H1 (cell line): ENCODE results near the gene SLC5A2. TPM values are rescaled to one million over a fixed set of nuclear protein-coding genes. Genes with fewer than 3 reads are reported as not detected.

Experiments
- CTCF ChIA-PET: fragments of 300-600 bp; sonication (Branson Sonifier 250); formaldehyde crosslinking; loops from one replicate; lab custom pipeline; 2021; ENCODE audit not compliant: partially characterized antibody; lab: Charles Lee
- POLR2A ChIA-PET: fragments of 300-600 bp; sonication (Branson Sonifier 250); formaldehyde crosslinking; loops from one replicate; lab custom pipeline; 2021; ENCODE audit warnings: inconsistent platforms; ENCODE audit not compliant: partially characterized antibody; lab: Charles Lee
- DNase-seq, 2 experiments: peaks; one replicate each; pipeline versions ENCODE4 v3.0.0 to v3.0.0-alpha.2; 2010 to 2022; ENCODE audit warnings: low spot score in 2 of 2, low read depth in 1 of 2, mixed read lengths in 1 of 2
- FAIRE-seq: peaks from 2 replicates; lab custom pipeline; 2011; peaks lifted over from hg19 to GRCh38; lab: Jason Lieb, UNC
- H2AFZ ChIP-seq: 2 replicates; pipeline ENCODE4 v1.8.1; 2012; ENCODE audit warnings: low read length, inconsistent platforms
- H2AK5ac ChIP-seq: 2 replicates; pipeline ENCODE4 v1.6.1; 2013; ENCODE audit warnings: low read depth, low read length
- H2BK120ac ChIP-seq: replicated peaks from 2 replicates; pipeline ENCODE3; 2013; ENCODE audit warnings: low read depth, low read length, inconsistent platforms
- H2BK12ac ChIP-seq: 2 replicates; pipeline ENCODE4 v1.6.1; 2013; ENCODE audit warnings: low read depth, low read length
- H2BK15ac ChIP-seq: 2 replicates; pipeline ENCODE4 v1.6.1; 2013; ENCODE audit warnings: low read length
- H2BK20ac ChIP-seq: 2 replicates; pipeline ENCODE4 v1.6.1; 2013; ENCODE audit warnings: low read length
- H2BK5ac ChIP-seq: 2 replicates; pipeline ENCODE4 v1.6.1; 2013; ENCODE audit warnings: low read depth, low read length
- H3K14ac ChIP-seq: 2 replicates; pipeline ENCODE4 v1.6.1; 2013; ENCODE audit warnings: inconsistent platforms; ENCODE audit not compliant: insufficient read length
- H3K18ac ChIP-seq: 2 replicates; pipeline ENCODE4 v1.6.1; 2013; ENCODE audit warnings: low read length; ENCODE audit errors: extremely low read depth
- H3K23ac ChIP-seq: 2 replicates; pipeline ENCODE4 v1.6.1; 2013; ENCODE audit warnings: inconsistent platforms; ENCODE audit not compliant: insufficient read length
- H3K23me2 ChIP-seq: 2 replicates; pipeline ENCODE4 v1.6.1; 2013; ENCODE audit warnings: low read depth, low read length
- H3K27ac ChIP-seq: 2 replicates; pipeline ENCODE4 v1.6.1; 2011; ENCODE audit warnings: low read depth, low read length, inconsistent platforms
- H3K27me3 ChIP-seq, 4 experiments: replicated peaks in 1 of 4; 1 replicate in 1 of 4; 2 replicates in 3 of 4; pipeline versions ENCODE4 v1.6.1 to v1.8.1; 2011 to 2013; ENCODE audit warnings: low read length in 3 of 4, mild to moderate bottlenecking in 3 of 4, inconsistent platforms in 2 of 4, mixed read lengths in 2 of 4, moderate library complexity in 1 of 4; ENCODE audit not compliant: control insufficient read depth in 3 of 4, insufficient read depth in 3 of 4; ENCODE audit errors: extremely low read depth in 1 of 4
- H3K36me3 ChIP-seq, 4 experiments: 2 replicates each; pipeline versions ENCODE4 v1.6.1 to v1.8.1; 2011 to 2013; ENCODE audit warnings: mild to moderate bottlenecking in 4 of 4, low read length in 3 of 4, moderate library complexity in 2 of 4, control low read depth in 1 of 4, inconsistent platforms in 1 of 4; ENCODE audit not compliant: insufficient read depth in 4 of 4, control insufficient read depth in 2 of 4
- H3K4ac ChIP-seq: replicated peaks from 2 replicates; pipeline ENCODE3; 2013; ENCODE audit warnings: low read length, low read depth, mixed read lengths, inconsistent platforms; ENCODE audit not compliant: insufficient read length
- H3K4me1 ChIP-seq, 4 experiments: replicated peaks in 1 of 4; 1 replicate in 1 of 4; 2 replicates in 3 of 4; pipeline versions ENCODE4 v1.6.1 to v1.8.1; 2011 to 2013; ENCODE audit warnings: low read length in 3 of 4, inconsistent platforms in 2 of 4, mixed read lengths in 1 of 4; ENCODE audit not compliant: insufficient read depth in 4 of 4, control insufficient read depth in 3 of 4
- H3K4me2 ChIP-seq, 2 experiments: 2 replicates each; pipeline versions ENCODE4 v1.6.1 to v1.8.1; 2011 to 2013; ENCODE audit warnings: low read depth in 2 of 2, low read length in 2 of 2, control low read depth in 1 of 2, inconsistent platforms in 1 of 2, mild to moderate bottlenecking in 1 of 2; ENCODE audit not compliant: insufficient read depth in 1 of 2
- H3K4me3 ChIP-seq, 4 experiments: fragments of 200-600, 300-600 bp in 1 of 4; sonication (generic), shearing (Covaris generic), sonication (Bioruptor Twin) in 1 of 4; 2 replicates each; pipeline versions ENCODE4 v1.5.1 to v1.8.1; 2011 to 2016; ENCODE audit warnings: low read length in 4 of 4, low read depth in 3 of 4, control low read depth in 2 of 4, inconsistent platforms in 2 of 4, mild to moderate bottlenecking in 2 of 4, mixed read lengths in 1 of 4, moderate library complexity in 1 of 4; ENCODE audit not compliant: insufficient read depth in 2 of 4; ENCODE audit errors: extremely low read depth in 1 of 4
- H3K56ac ChIP-seq: replicated peaks from 2 replicates; pipeline ENCODE3; 2013; ENCODE audit warnings: low read depth, mild to moderate bottlenecking, mixed read lengths, low read length, inconsistent platforms; ENCODE audit not compliant: insufficient read length
- H3K79me1 ChIP-seq: 2 replicates; pipeline ENCODE4 v1.6.1; 2013; ENCODE audit warnings: low read depth, low read length, control low read depth
- H3K79me2 ChIP-seq, 2 experiments: 2 replicates each; pipeline versions ENCODE4 v1.6.1 to v1.8.1; 2012 to 2013; ENCODE audit warnings: low read length in 2 of 2, mild to moderate bottlenecking in 2 of 2, inconsistent platforms in 1 of 2; ENCODE audit not compliant: insufficient read depth in 2 of 2, control insufficient read depth in 1 of 2
- H3K9ac ChIP-seq, 4 experiments: replicated peaks in 1 of 4; 1 replicate in 1 of 4; 2 replicates in 3 of 4; pipeline versions ENCODE4 v1.6.1 to v1.8.1; 2011 to 2013; ENCODE audit warnings: low read depth in 3 of 4, low read length in 3 of 4, control low read depth in 2 of 4, mild to moderate bottlenecking in 2 of 4, moderate library complexity in 2 of 4, inconsistent platforms in 1 of 4; ENCODE audit errors: extremely low read depth in 1 of 4
- H3K9me3 ChIP-seq, 2 experiments: 2 replicates each; pipeline versions ENCODE4 v1.6.1 to v1.8.1; 2012 to 2013; ENCODE audit warnings: mild to moderate bottlenecking in 2 of 2, moderate library complexity in 2 of 2, control low read depth in 1 of 2, inconsistent platforms in 1 of 2, low read depth in 1 of 2, low read length in 1 of 2, mixed read lengths in 1 of 2; ENCODE audit not compliant: insufficient read depth in 2 of 2
- H4K20me1 ChIP-seq, 2 experiments: replicated peaks in 1 of 2; 2 replicates each; pipeline versions ENCODE3 to v1.8.1; 2011 to 2013; ENCODE audit warnings: inconsistent platforms in 2 of 2, low read length in 2 of 2, mild to moderate bottlenecking in 1 of 2; ENCODE audit not compliant: insufficient read depth in 2 of 2, control insufficient read depth in 1 of 2
- H4K5ac ChIP-seq: 2 replicates; pipeline ENCODE4 v1.6.1; 2013; ENCODE audit warnings: low read length, low read depth, mixed read lengths, inconsistent platforms; ENCODE audit not compliant: insufficient read length
- H4K8ac ChIP-seq: 2 replicates; pipeline ENCODE4 v1.8.0; 2013; ENCODE audit warnings: mild to moderate bottlenecking, moderate library complexity, low read length, inconsistent platforms; ENCODE audit not compliant: insufficient read depth; ENCODE audit errors: extremely low read depth
- H4K91ac ChIP-seq: replicated peaks from 2 replicates; pipeline ENCODE3; 2013; ENCODE audit warnings: low read length, mixed read lengths, inconsistent platforms; ENCODE audit not compliant: insufficient read length
- CTCF ChIP-seq, 3 experiments: IDR thresholded peaks; 1 replicate in 2 of 3; 2 replicates in 1 of 3; pipeline versions ENCODE4 v1.5.1 to v1.6.1; 2011; ENCODE audit warnings: low read length in 3 of 3, mild to moderate bottlenecking in 3 of 3, inconsistent platforms in 2 of 3, low read depth in 1 of 3, moderate library complexity in 1 of 3; ENCODE audit not compliant: insufficient read depth in 1 of 3; ENCODE audit errors: control extremely low read depth in 1 of 3
- POLR2A ChIP-seq, 2 experiments: IDR thresholded peaks; 1 replicate in 1 of 2; 2 replicates in 1 of 2; pipeline ENCODE4 v1.6.1; 2011; ENCODE audit warnings: low read depth in 2 of 2, low read length in 2 of 2, mild to moderate bottlenecking in 2 of 2; ENCODE audit errors: control extremely low read depth in 1 of 2
- RBBP5 ChIP-seq: IDR thresholded peaks from 2 replicates; pipeline ENCODE4 v1.7.1; 2012; ENCODE audit warnings: low read depth, mild to moderate bottlenecking, inconsistent platforms, low read length, moderate library complexity, borderline replicate concordance
- SP1 ChIP-seq: IDR thresholded peaks from 2 replicates; pipeline ENCODE4 v1.6.1; 2011; ENCODE audit warnings: low read depth, low read length
- TAF7 ChIP-seq: optimal IDR thresholded peaks from 2 replicates; pipeline ENCODE3; 2011; ENCODE audit warnings: low read depth, mild to moderate bottlenecking, inconsistent platforms, low read length, moderate library complexity, borderline replicate concordance
- USF2 ChIP-seq: IDR thresholded peaks from 2 replicates; pipeline ENCODE4 v1.6.1; 2011; ENCODE audit warnings: low read length, improper control_type of control experiment
- WGBS, 2 experiments: shearing (Covaris generic) in 1 of 2; methylation state at CpG; one replicate each; pipeline versions ENCODE4 v1.1.6 to v1.1.7; 2013 to 2015; ENCODE audit warnings: low lambda C conversion rate in 2 of 2, mixed read lengths in 2 of 2, inconsistent platforms in 1 of 2, low coverage in 1 of 2, missing lambda C conversion rate in 1 of 2; ENCODE audit not compliant: insufficient replicate concordance in 2 of 2, insufficient coverage in 1 of 2, insufficient read length in 1 of 2; ENCODE audit errors: extremely low coverage in 1 of 2, missing lambda C conversion rate in 1 of 2; 5-methylcytosine and 5-hydroxymethylcytosine counted together
- polyA plus RNA-seq, 7 experiments: library from polyadenylated mRNA; depleted of rRNA in 3 of 7; stranded (reverse) in 5 of 7; unstranded in 2 of 7; fragments of >200 nt in 5 of 7; fragments of 200-250 nt in 2 of 7; gene quantifications; 1 replicate in 5 of 7; 2 replicates in 1 of 7; 4 replicates in 1 of 7; pipeline versions ENCODE4 v1.2.1 to v1.2.3, GENCODE V29; 2011 to 2013; ENCODE audit warnings: missing spikeins in 2 of 7, mixed read lengths in 2 of 7
- total RNA-seq: library from RNA; stranded (reverse); fragmentation: NEBNext Ultra II Directional; extraction: Animal tissue kit (Norgen Biotek cat#: 25700); gene quantifications from 2 replicates; pipeline ENCODE4 v1.2.1, GENCODE V29; 2021

SLC5A2 gene
- total and polyA plus RNA-seq, 2 of the 8 experiments (the other 6 are each of a cell fraction or from before 2014, with no cell fraction given): 0.56 to 4.4 TPM

- ChIA-PET CTCF (interaction anchor here (0.7 to 2.7 kb wide), 32 partner anchors 8 to 417 kb away, joined by 3 to 35 read pairs (median 4); partner anchors contain the start of genes AHSP, TGFB1I1 and ZNF267), POLR2A (interaction anchor here (0.6 to 4.5 kb wide), 16 partner anchors 8 to 386 kb away, joined by 3 to 40 read pairs (median 4); partner anchors contain the start of genes FUS, KAT8, TGFB1I1 and ZNF646)
- H4K5ac ChIP-seq: peak overlapping the region; percentile 99
- H3K23ac ChIP-seq: no peak overlapping the region
- FAIRE-seq: no peak
- peaks cover 0 to 13% (median 0%) of the 10 kb centered on the region in 4 experiments; a peak in 2 of 8 replicates for H3K36me3 ChIP-seq
- H3K27me3 ChIP-seq: no peaks in the 10 kb centered on the region
- peak overlapping the region; percentile 100; the same call in 1 of the 2 replicates for H4K8ac ChIP-seq
- WGBS, 2 experiments: 9% methylated on average over 39 of the region's 61 CpGs; no CpG with 5 or more reads in 1 of the 2 experiments
- peak overlapping the region; percentile 94 for H3K56ac ChIP-seq
- peaks cover 11% of the 10 kb centered on the region; the same call in 1 of the 2 replicates for H3K23me2 ChIP-seq
- no peak overlapping the region for H2BK15ac ChIP-seq
- peak overlapping the region; percentile 96; the same call in 1 of the 2 replicates for H3K18ac ChIP-seq
- peaks cover 8% of the 10 kb centered on the region for H3K79me1 ChIP-seq
- H4K91ac ChIP-seq: peak overlapping the region; percentile 98
- H2AK5ac ChIP-seq: no peak overlapping the region
- no peak overlapping the region for H3K4ac ChIP-seq
- H3K9ac ChIP-seq: peak overlapping the region; percentile 91 to 99 (median 99)
- peak overlapping the region; percentile 43; the same call in 1 of the 2 replicates for H2AFZ ChIP-seq
- DNase-seq: peak; percentile 99 to 100
- peak overlapping the region; percentile 97 for H2BK5ac ChIP-seq
- H3K4me2 ChIP-seq: peak overlapping the region; percentile 88 to 98
- H3K4me1 ChIP-seq: peaks cover 0 to 16% (median 6%) of the 10 kb centered on the region in 4 experiments; a peak in 5 of 7 replicates
- peak overlapping the region; percentile 94; the same call in 1 of the 2 replicates for H2BK12ac ChIP-seq
- H3K27ac ChIP-seq: peak overlapping the region; percentile 99
- no peak overlapping the region for H2BK20ac ChIP-seq
- peaks cover 0 to 27% of the 10 kb centered on the region in 2 experiments; a peak in 2 of 4 replicates for H3K79me2 ChIP-seq
- no peak overlapping the region for H2BK120ac ChIP-seq
- peak overlapping the region; percentile 70 to 85 (median 76) for H3K4me3 ChIP-seq
- H3K9me3 ChIP-seq: no peaks in the 10 kb centered on the region
- no peak overlapping the region for H3K14ac ChIP-seq
- peaks cover 14 to 20% of the 10 kb centered on the region in 2 experiments for H4K20me1 ChIP-seq
- TF ChIP-seq RBBP5: no peak
- peak; percentile 3; the same call in 1 of the 2 replicates for TF ChIP-seq SP1
- no peak for TF ChIP-seq CTCF (IDR thresholded peaks at IDR 0.05; ENCODE audit: control extremely low read depth in 1 of 3, insufficient read depth in 1 of 3, low read depth in 1 of 3, low read length in 3 of 3)
- TF ChIP-seq USF2: no peak
- TF ChIP-seq POLR2A (IDR thresholded peaks at IDR 0.05; ENCODE audit: control extremely low read depth in 1 of 2, low read depth in 2 of 2, low read length in 2 of 2): no peak; a peak in 1 of 3 replicates
- no peak for TF ChIP-seq TAF7
These were observed 23.0 kb upstream of the SLC5A2 start for GRCh38 chr16:31459687-31460581.
